Ovary (tissue), 9 donors: Measurements from ENCODE around the gene ALOX5AP. TPM values are rescaled to one million over a fixed set of nuclear protein-coding genes. Genes with fewer than 3 reads are reported as not detected.

Experiments used
- DNase-seq, 5 donors: peaks; one replicate each; pipeline ENCODE4 v3.0.0-alpha.2; 2019 to 2020
- H3K27ac ChIP-seq, 2 donors: fragments of 200-600 bp; one replicate each; pipeline versions ENCODE4 v1.5.1 to v1.8.0; 2019 to 2022
- H3K27me3 ChIP-seq: fragments of 200-600 bp; one replicate; pipeline ENCODE4 v1.8.0; 2022
- H3K36me3 ChIP-seq: fragments of 200-600 bp; sonication (generic); one replicate; pipeline ENCODE4 v1.5.1; 2019
- H3K4me1 ChIP-seq: one replicate; pipeline ENCODE4 v1.8.1; 2013; ENCODE audit warnings: mild to moderate bottlenecking, moderate library complexity; ENCODE audit not compliant: insufficient read depth
- H3K4me3 ChIP-seq: fragments of 200-600 bp; sonication (generic); one replicate; pipeline ENCODE4 v1.5.1; 2017
- H3K9me3 ChIP-seq, 2 donors: fragments of 200-600 bp in 1 of 2; sonication (generic) in 1 of 2; one replicate each; pipeline versions ENCODE4 v1.5.1 to v1.8.1; 2013 to 2019; ENCODE audit warnings: mild to moderate bottlenecking in 1 of 2, moderate library complexity in 1 of 2
- CTCF ChIP-seq, 3 donors: fragments of 450-650 bp in 2 of 3; fragments of 200-600 bp in 1 of 3; IDR thresholded peaks; one replicate each; pipeline versions ENCODE4 v1.5.1 to v1.8.0; 2016 to 2022; ENCODE audit warnings: antibody characterized with exemption in 3 of 3, mild to moderate bottlenecking in 1 of 3
- EP300 ChIP-seq: sonication (generic); formaldehyde crosslinking; IDR thresholded peaks from one replicate; pipeline ENCODE4 v1.6.1; 2017; ENCODE audit warnings: antibody characterized with exemption
- POLR2A ChIP-seq: fragments of 450-650 bp; IDR thresholded peaks from one replicate; pipeline ENCODE4 v1.6.1; 2017; ENCODE audit warnings: antibody characterized with exemption, mild to moderate bottlenecking, moderate library complexity
- WGBS, 3 donors: extraction: QIAGEN DNeasy Blood & Tissue Kit in 1 of 3; methylation state at CpG; one replicate each; pipeline versions ENCODE4 v1.1.5 to v1.1.7; 2013 to 2017; 5-methylcytosine and 5-hydroxymethylcytosine counted together
- intact Hi-C, 4 donors: fragments of 100-400 bp; cut with DNase I; formaldehyde crosslinking; loops; one replicate each; pipeline versions ENCODE4 v1.11.0 to v1.15.1; 2022 to 2023
- polyA plus RNA-seq, 2 donors: library from polyadenylated mRNA; stranded (reverse); fragments of 200-250 nt in 1 of 2; fragments of 350-450 nt in 1 of 2; fragmentation: Illumina TruSeq in 1 of 2; extraction: RNeasy Lipid Tissue Mini Kit (QIAGEN cat#74804) in 1 of 2; gene quantifications; one replicate each; pipeline ENCODE4 v1.2.3, GENCODE V29; 2013 to 2014
- total RNA-seq, 7 donors: library from RNA; depleted of rRNA in 2 of 7; stranded (reverse); fragments of >200 nt in 2 of 7; fragmentation: NEBNext Ultra II Directional in 3 of 7; extraction: Animal tissue kit (Norgen Biotek cat#: 25700) in 3 of 7; gene quantifications; one replicate each; pipeline versions ENCODE4 v1.1.0 to v1.2.4, GENCODE V29; 2016 to 2023
- donor health status: DM: no; HTN: no; CAD: no; lungs with moderate emphysema.
- donor health status: DM: no; HTN: no; CAD: no.
- donor health status: Bipolar disorder and iron deficiency.
- donor health status: DM: yes; HTN: yes; CAD: no.
- donor health status: DM: no; HTN: no; CAD: no.
- donor health status: DM: yes; HTN: yes; CAD: no.

Gene ALOX5AP
- total and polyA plus RNA-seq, 9 donors, result 3.3 to 41.6 (median 10.8) TPM

GRCh38 chr13:30718661-30719524, 16.4 kb upstream of the ALOX5AP start:
- no peak overlapping the region for H3K4me3 ChIP-seq
- no peak overlapping the region for H3K27ac ChIP-seq
- no peak for DNase-seq
- H3K9me3 ChIP-seq, result no peaks in the 10 kb centered on the region
- 90 to 93% (median 92%) methylated on average over 9 of the region's 9 CpGs for WGBS, 3 donors
- no peaks in the 10 kb centered on the region for H3K36me3 ChIP-seq
- intact Hi-C loops, result no loop called here
- H3K4me1 ChIP-seq, result no peaks in the 10 kb centered on the region
- no peak for TF ChIP-seq CTCF (IDR thresholded peaks at IDR 0.05)
- TF ChIP-seq POLR2A, result no peak
- TF ChIP-seq EP300, result no peak
- no peaks in the 10 kb centered on the region for H3K27me3 ChIP-seq

- Histone ChIP-seq H3K27me3 (no peaks in the 10 kb centered on the region), H3K4me1 (no peaks in the 10 kb centered on the region), H3K4me3 (no peak overlapping the region), H3K27ac (no peak overlapping the region), H3K36me3 (no peaks in the 10 kb centered on the region), H3K9me3 (no peaks in the 10 kb centered on the region)
- WGBS, 3 donors, result 82 to 91% (median 84%) methylated on average over 4 of the region's 4 CpGs
- no peak for DNase-seq
- TF ChIP-seq POLR2A, result no peak
- TF ChIP-seq EP300, result no peak
- TF ChIP-seq CTCF (IDR thresholded peaks at IDR 0.05), result no peak
- intact Hi-C loops, result no loop called here
Observed at GRCh38 chr13:30719525-30719914, 15.8 kb upstream of the ALOX5AP start.

- Histone ChIP-seq H3K9me3 (no peaks in the 10 kb centered on the region), H3K4me3 (no peak overlapping the region), H3K27ac (no peak overlapping the region), H3K4me1 (no peaks in the 10 kb centered on the region), H3K36me3 (no peaks in the 10 kb centered on the region), H3K27me3 (no peaks in the 10 kb centered on the region)
- 60 to 80% (median 76%) methylated on average over 3 of the region's 3 CpGs for WGBS, 3 donors
- no peak for DNase-seq
- intact Hi-C loops, result loop anchor here in 1 of 4 donors (1.0 kb wide), 1 partner anchor 19 kb away; no protein-coding TSS in a partner anchor
- TF ChIP-seq POLR2A (no peak), CTCF (IDR thresholded peaks at IDR 0.05) (no peak), EP300 (no peak)
Observed at GRCh38 chr13:30720172-30720869, 15.0 kb upstream of the ALOX5AP start.

GRCh38 chr13:30721936-30722335, 13.4 kb upstream of the ALOX5AP start:
- DNase-seq, result no peak
- H3K9me3 ChIP-seq, result no peaks in the 10 kb centered on the region
- no peak overlapping the region for H3K4me3 ChIP-seq
- no peaks in the 10 kb centered on the region for H3K27me3 ChIP-seq
- intact Hi-C loops, result no loop called here
- H3K27ac ChIP-seq, result no peak overlapping the region
- 90 to 95% (median 93%) methylated on average over 4 of the region's 4 CpGs for WGBS, 3 donors
- TF ChIP-seq CTCF (IDR thresholded peaks at IDR 0.05) (no peak), EP300 (no peak), POLR2A (no peak)
- no peaks in the 10 kb centered on the region for H3K4me1 ChIP-seq
- no peaks in the 10 kb centered on the region for H3K36me3 ChIP-seq
